Measurements from ENCODE around the gene CFAP74.

CFAP74 gene

GRCh38 chr1:1969953-1970716, 33.5 kb downstream of the CFAP74 start:
- CTCF ChIA-PET, result interaction anchor here (1.2 to 1.5 kb wide), 2 partner anchors 10 to 75 kb away, joined by 3 to 4 read pairs; no protein-coding TSS in a partner anchor
- Histone ChIP-seq H3K27ac (ENCODE audit: extremely low read depth, low read depth, low read length) (no peak overlapping the region), H3K4me3 (ENCODE audit: low read depth, low read length) (no peak overlapping the region), H3K9me3 (ENCODE audit: control insufficient read depth, insufficient read depth, low read depth, low read length) (no peaks in the 10 kb centered on the region), H3K36me3 (ENCODE audit: control insufficient read depth in 2 of 2, insufficient read depth in 1 of 2, low read length in 2 of 2) (no peaks in the 10 kb centered on the region), H3K4me1 (ENCODE audit: control insufficient read depth, insufficient read depth, low read length) (no peaks in the 10 kb centered on the region)
- TF ChIP-seq ZNF692 (tag by site-specific recombination; IDR thresholded peaks at IDR 0.05) (no peak), PRDM6 (tag by site-specific recombination; IDR thresholded peaks at IDR 0.05) (no peak), ZBTB8A (tag by site-specific recombination; IDR thresholded peaks at IDR 0.05) (no peak), ZNF501 (tag by site-specific recombination; IDR thresholded peaks at IDR 0.05) (no peak), ZNF830 (tag by site-specific recombination; IDR thresholded peaks at IDR 0.05; ENCODE audit: low read depth) (no peak), HOXA7 (CRISPR knock-in tag; IDR thresholded peaks at IDR 0.05; ENCODE audit: borderline replicate concordance) (no peak), PATZ1 (tag by site-specific recombination; IDR thresholded peaks at IDR 0.05) (no peak), ZFP41 (tag by site-specific recombination; IDR thresholded peaks at IDR 0.05; ENCODE audit: borderline replicate concordance) (no peak), ZNF843 (tag by site-specific recombination; IDR thresholded peaks at IDR 0.05) (no peak), ZNF449 (tag by site-specific recombination; IDR thresholded peaks at IDR 0.05) (no peak), ZNF664 (tag by site-specific recombination; IDR thresholded peaks at IDR 0.05) (no peak), ZNF404 (tag by site-specific recombination; IDR thresholded peaks at IDR 0.05) (no peak), ZNF174 (tag by site-specific recombination; IDR thresholded peaks at IDR 0.05) (no peak), MZF1 (tag by site-specific recombination; IDR thresholded peaks at IDR 0.05; ENCODE audit: borderline replicate concordance) (no peak), ZNF610 (tag by site-specific recombination; IDR thresholded peaks at IDR 0.05; ENCODE audit: borderline replicate concordance) (no peak), ZNF426 (tag by site-specific recombination; IDR thresholded peaks at IDR 0.05) (no peak), YY2 (tag by site-specific recombination; IDR thresholded peaks at IDR 0.05) (no peak), ZNF488 (tag by site-specific recombination; IDR thresholded peaks at IDR 0.05) (no peak)
- POLR2A ChIA-PET, result no interaction called here
